Stimulated activated CD8-positive, alpha-beta memory T cell treated with anti-CD3 and anti-CD28 coated beads, Interleukin-15, amount 100 ng/mL, for 48 hours (primary cell): ENCODE data around the gene GOLT1B.
"Not testable (repeated sequence)": the region's sequence is repeated elsewhere in the genome, so short reads cannot be mapped to it uniquely, and the experiment has no call there.

Source experiments
- DNase-seq, 2 donors: peaks; one replicate each; pipeline ENCODE4 v3.0.0-alpha.2; 2020; ENCODE audit warnings: low read depth in 2 of 2

Gene GOLT1B

GRCh38 chr12:21501258-21502163 is at the start of gene GOLT1B, which contains the start of gene RECQL:
Gene GOLT1B, plus strand, starts transcription at chr12:21501789. Its CDS starts 135 bp downstream, at chr12:21501924.
Gene RECQL, minus strand, starts transcription at chr12:21501635. Its CDS starts 2,065 bp downstream, at chr12:21499570.
- peak; percentile 80 to 82 for DNase-seq

GRCh38 chr12:21453312-21453852 is 48.2 kb upstream of the GOLT1B start:
- no peak for DNase-seq

- peak in 1 of 2 donors; percentile 23 for DNase-seq
Observed at GRCh38 chr12:21456291-21456780, 45.3 kb upstream of the GOLT1B start.

- DNase-seq = no peak
Observed at GRCh38 chr12:21459474-21459873, 42.1 kb upstream of the GOLT1B start.

- DNase-seq = not testable (repeated sequence)
Observed at GRCh38 chr12:21467334-21467733, 34.3 kb upstream of the GOLT1B start.

GRCh38 chr12:21471294-21471693 is 30.3 kb upstream of the GOLT1B start:
- DNase-seq = no peak

GRCh38 chr12:21472197-21472823 is 29.3 kb upstream of the GOLT1B start:
- no peak for DNase-seq

- DNase-seq = no peak
Observed at GRCh38 chr12:21475552-21475951, 26.0 kb upstream of the GOLT1B start.

- DNase-seq = no peak
Observed at GRCh38 chr12:21476949-21477348, 24.6 kb upstream of the GOLT1B start.

- DNase-seq = no peak
Observed at GRCh38 chr12:21478756-21479455, 22.7 kb upstream of the GOLT1B start.

- DNase-seq = no peak
Observed at GRCh38 chr12:21483531-21483930, 18.1 kb upstream of the GOLT1B start.

- DNase-seq = no peak
Observed at GRCh38 chr12:21485998-21486397, 15.6 kb upstream of the GOLT1B start.

- DNase-seq = no peak
Observed at GRCh38 chr12:21499765-21500164, 1.8 kb upstream of the GOLT1B start.

- no peak for DNase-seq
Observed at GRCh38 chr12:21500786-21501257, 767 bp upstream of the GOLT1B start.

GRCh38 chr12:21502164-21502496 is 541 bp downstream of the GOLT1B start:
- peak; percentile 4 to 9 for DNase-seq

GRCh38 chr12:21502872-21503271 is 1.3 kb downstream of the GOLT1B start:
- peak in 1 of 2 donors; percentile 1 for DNase-seq

GRCh38 chr12:21505888-21506287 is 4.3 kb downstream of the GOLT1B start:
- DNase-seq = no peak

GRCh38 chr12:21507849-21508248 is 6.3 kb downstream of the GOLT1B start:
- DNase-seq = no peak

GRCh38 chr12:21509768-21510167 is 8.2 kb downstream of the GOLT1B start:
- no peak for DNase-seq

- DNase-seq = no peak
Observed at GRCh38 chr12:21516281-21516680, 14.7 kb downstream of the GOLT1B start.

- DNase-seq = no peak
Observed at GRCh38 chr12:21518451-21518850, 16.9 kb downstream of the GOLT1B start.

- DNase-seq = no peak
Observed at GRCh38 chr12:21521541-21521940, 20.0 kb downstream of the GOLT1B start.
